Skeletal muscle tissue (tissue), 4 donors: ENCODE results near the gene JAZF1. TPM values are rescaled to one million over a fixed set of nuclear protein-coding genes. Genes with fewer than 3 reads are reported as not detected.
A peak's percentile ranks its signal among the peaks of the same experiment; 100 is the strongest.

Experiments used
- H3K27ac ChIP-seq: one replicate; pipeline ENCODE4 v1.7.0; 2013; ENCODE audit warnings: mild to moderate bottlenecking, low read depth, low read length, inconsistent platforms
- H3K27me3 ChIP-seq, 3 donors: one replicate each; pipeline ENCODE4 v1.7.0; 2013; ENCODE audit warnings: low read length in 3 of 3; ENCODE audit not compliant: control insufficient read depth in 3 of 3, insufficient read depth in 3 of 3
- H3K36me3 ChIP-seq, 3 donors: one replicate each; pipeline ENCODE4 v1.7.0; 2013; ENCODE audit warnings: low read length in 3 of 3; ENCODE audit not compliant: control insufficient read depth in 3 of 3, insufficient read depth in 3 of 3
- H3K4me1 ChIP-seq, 3 donors: one replicate each; pipeline ENCODE4 v1.7.0; 2013; ENCODE audit warnings: low read length in 3 of 3, mild to moderate bottlenecking in 3 of 3; ENCODE audit not compliant: control insufficient read depth in 3 of 3, insufficient read depth in 3 of 3
- H3K4me3 ChIP-seq, 3 donors: one replicate each; pipeline ENCODE4 v1.7.0; 2013; ENCODE audit warnings: low read length in 3 of 3
- H3K9ac ChIP-seq, 3 donors: one replicate each; pipeline ENCODE4 v1.7.0; 2013; ENCODE audit warnings: low read length in 3 of 3, mild to moderate bottlenecking in 3 of 3, moderate library complexity in 2 of 3, low read depth in 1 of 3
- H3K9me3 ChIP-seq, 3 donors: one replicate each; pipeline ENCODE4 v1.7.0; 2013; ENCODE audit warnings: low read length in 3 of 3; ENCODE audit not compliant: control insufficient read depth in 3 of 3
- total RNA-seq: library from RNA; depleted of rRNA; stranded (reverse); fragments of >200 nt; gene quantifications from one replicate; pipeline ENCODE4 v1.2.3, GENCODE V29; 2014
- donor health status: Osteomylitis.

JAZF1 gene
- total RNA-seq, 1 donor from 2014 or later, result 7.3 TPM

DNA sequence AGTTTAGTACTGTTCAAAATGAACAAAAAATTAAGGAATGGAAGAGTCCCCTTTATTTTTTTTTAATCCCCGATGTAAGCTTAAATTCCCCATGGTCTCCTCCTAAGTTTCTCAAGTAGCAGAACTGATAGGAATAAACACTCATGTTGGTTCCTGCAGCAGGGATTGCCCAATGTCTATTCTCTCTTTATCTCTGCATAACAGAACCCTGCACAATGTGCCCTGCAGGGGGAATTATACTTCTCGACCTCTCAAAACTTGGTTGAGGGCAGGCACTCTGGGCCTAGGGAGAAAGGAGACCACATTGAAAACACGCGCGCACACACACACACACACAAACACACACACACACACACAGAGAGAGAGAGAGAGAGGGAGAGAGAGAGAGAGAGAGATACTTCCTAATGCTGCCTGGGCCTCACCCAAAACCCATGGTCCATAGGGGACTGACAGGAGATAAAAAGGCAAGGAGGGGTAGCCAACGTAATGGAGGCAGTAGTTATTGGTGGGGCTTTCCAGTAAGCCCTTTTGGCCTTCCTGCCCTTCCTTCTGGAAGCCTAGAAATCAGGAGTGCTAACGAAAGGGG, 22.7 kb downstream of the JAZF1 start:
- Histone ChIP-seq H3K27ac (no peak overlapping the region), H3K27me3 (no peaks in the 10 kb centered on the region), H3K4me1 (peaks cover 7 to 17% (median 8%) of the 10 kb centered on the region in 3 donors), H3K9me3 (no peaks in the 10 kb centered on the region), H3K36me3 (no peaks in the 10 kb centered on the region), H3K9ac (no peak overlapping the region), H3K4me3 (no peak overlapping the region)

DNA sequence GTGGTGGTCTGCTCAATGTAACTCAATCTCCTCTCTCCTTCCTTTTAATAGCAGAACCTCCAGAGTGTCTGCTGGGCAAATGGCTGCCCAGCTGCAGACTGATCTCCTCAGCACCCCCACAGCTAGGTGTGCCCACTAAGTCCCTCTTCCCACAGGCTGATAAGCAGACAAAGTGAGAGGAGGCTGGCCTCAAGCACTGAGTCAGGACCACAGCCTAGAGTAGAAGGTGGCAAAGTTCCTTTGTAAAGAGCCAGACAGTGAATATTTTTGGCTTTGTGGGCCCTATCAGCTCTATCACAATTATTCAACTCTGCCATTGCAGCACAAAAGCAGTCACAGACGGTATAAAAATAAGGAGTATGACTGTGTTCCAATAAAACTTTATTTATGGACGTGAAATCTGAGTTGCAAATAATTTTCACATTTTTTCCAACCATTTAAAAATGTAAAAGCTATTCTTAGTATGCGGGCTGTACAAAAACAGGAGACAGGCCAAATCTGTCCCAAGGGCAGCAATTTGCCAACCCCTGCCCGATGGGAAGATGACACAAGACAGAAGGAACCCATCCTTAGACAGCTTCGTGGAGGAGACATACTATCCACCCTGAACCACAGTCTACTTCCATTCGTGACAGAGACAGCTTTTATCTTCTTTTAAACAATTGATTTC, 23.4 kb downstream of the JAZF1 start:
- H3K4me1 ChIP-seq, result peaks cover 7 to 17% (median 8%) of the 10 kb centered on the region in 3 donors
- no peaks in the 10 kb centered on the region for H3K36me3 ChIP-seq
- no peak overlapping the region for H3K4me3 ChIP-seq
- no peak overlapping the region for H3K9ac ChIP-seq
- H3K27ac ChIP-seq, result no peak overlapping the region
- no peaks in the 10 kb centered on the region for H3K27me3 ChIP-seq
- no peaks in the 10 kb centered on the region for H3K9me3 ChIP-seq

DNA sequence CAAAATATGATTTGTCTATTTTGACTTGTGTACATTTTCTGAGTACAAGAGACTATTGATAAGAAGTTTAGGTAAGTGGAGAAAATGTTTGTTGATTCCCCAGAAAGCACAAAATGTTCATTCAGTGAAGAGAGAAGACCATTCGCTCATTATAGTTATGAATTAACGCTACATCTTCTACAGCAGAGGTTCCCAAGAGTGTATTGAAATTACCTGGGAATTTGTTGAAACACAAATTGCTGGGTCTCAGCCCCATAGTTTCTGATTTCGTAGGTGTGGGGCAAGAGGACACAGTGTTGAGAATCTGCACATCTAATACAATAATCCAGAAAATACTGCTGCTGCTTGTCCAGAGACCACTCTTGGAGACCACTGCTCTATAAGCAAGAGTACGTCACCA, 24.2 kb downstream of the JAZF1 start:
- Histone ChIP-seq H3K4me3 (no peak overlapping the region), H3K27ac (no peak overlapping the region), H3K9ac (no peak overlapping the region), H3K27me3 (no peaks in the 10 kb centered on the region), H3K36me3 (no peaks in the 10 kb centered on the region), H3K4me1 (peaks cover 7 to 17% (median 8%) of the 10 kb centered on the region in 3 donors), H3K9me3 (no peaks in the 10 kb centered on the region)

DNA sequence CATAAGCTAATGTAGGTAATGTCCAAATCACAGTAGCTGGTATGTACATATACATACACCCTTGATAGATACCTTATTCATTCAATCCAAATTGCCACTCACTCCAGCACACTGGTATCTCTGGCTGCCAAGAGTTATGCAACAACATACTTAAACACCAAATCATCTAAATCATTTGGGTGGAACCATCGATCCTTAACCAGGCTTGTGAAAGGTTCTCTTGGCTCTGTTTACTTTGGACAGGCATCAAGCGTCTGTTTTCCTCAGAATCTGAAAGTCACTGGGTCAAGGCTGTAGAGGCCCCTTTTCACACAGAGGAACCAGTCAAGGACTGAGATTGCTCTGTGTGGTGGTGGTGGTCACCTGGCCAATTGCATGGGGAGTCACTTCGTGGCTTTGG, 24.6 kb downstream of the JAZF1 start:
- no peaks in the 10 kb centered on the region for H3K9me3 ChIP-seq
- no peaks in the 10 kb centered on the region for H3K27me3 ChIP-seq
- peaks cover 7 to 17% (median 8%) of the 10 kb centered on the region in 3 donors for H3K4me1 ChIP-seq
- no peaks in the 10 kb centered on the region for H3K36me3 ChIP-seq
- peak overlapping the region; percentile 3 for H3K27ac ChIP-seq
- H3K4me3 ChIP-seq, result no peak overlapping the region
- H3K9ac ChIP-seq, result no peak overlapping the region

DNA sequence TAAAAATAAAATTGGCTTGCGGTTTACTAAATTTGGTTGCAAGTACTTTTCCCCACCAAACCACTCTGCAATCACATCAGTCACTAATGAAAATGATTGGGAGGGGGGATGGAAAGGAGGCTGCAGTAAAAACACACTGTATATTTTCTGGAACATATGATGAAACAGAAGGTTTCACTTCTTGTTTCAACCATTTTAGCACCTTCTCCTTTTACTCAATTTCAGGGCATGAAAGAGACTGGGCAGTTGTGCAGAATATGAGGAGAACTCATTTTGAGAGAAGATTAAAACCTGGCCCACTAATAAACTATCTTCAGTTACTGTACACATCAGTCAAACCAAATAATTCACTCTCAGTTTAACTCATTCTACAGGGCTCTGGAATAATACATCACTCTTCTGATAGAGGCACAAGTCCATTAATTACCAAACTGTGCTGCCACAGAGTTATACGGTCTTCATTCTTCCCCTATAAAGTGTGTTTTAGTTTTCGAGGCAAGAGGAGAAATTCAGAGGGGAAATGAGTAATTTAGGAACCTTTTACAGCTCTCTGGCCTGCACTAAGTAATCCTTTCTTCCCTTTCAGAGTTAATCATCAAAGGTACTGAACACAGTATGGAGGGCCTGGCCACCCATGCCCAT, 25.5 kb downstream of the JAZF1 start:
- H3K9ac ChIP-seq, result no peak overlapping the region
- no peak overlapping the region for H3K4me3 ChIP-seq
- H3K9me3 ChIP-seq, result no peaks in the 10 kb centered on the region
- peak overlapping the region; percentile 3 for H3K27ac ChIP-seq
- no peaks in the 10 kb centered on the region for H3K36me3 ChIP-seq
- H3K4me1 ChIP-seq, result peaks cover 3 to 12% (median 8%) of the 10 kb centered on the region in 3 donors
- H3K27me3 ChIP-seq, result no peaks in the 10 kb centered on the region

DNA sequence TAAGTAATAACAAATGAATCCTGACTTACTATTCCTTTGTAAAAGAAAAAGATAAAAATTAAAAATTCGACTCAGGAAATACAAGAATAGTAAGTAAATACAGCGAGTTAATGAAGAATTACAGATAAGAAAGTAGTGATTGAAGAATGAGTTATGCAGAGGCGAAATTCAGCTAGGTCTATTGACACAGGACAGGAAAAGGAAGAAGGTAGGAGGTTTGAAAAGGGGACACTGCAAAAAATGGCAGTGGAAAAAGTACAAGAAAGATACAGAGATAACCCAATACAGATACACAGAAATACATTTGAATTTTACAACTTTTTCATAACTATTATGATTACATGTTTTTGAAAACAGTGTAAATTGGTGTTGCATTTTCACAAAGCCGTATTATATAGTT, 28.0 kb downstream of the JAZF1 start:
- H3K9me3 ChIP-seq, result no peaks in the 10 kb centered on the region
- peaks cover 2 to 12% (median 8%) of the 10 kb centered on the region in 3 donors for H3K4me1 ChIP-seq
- no peak overlapping the region for H3K9ac ChIP-seq
- H3K27me3 ChIP-seq, result no peaks in the 10 kb centered on the region
- H3K36me3 ChIP-seq, result no peaks in the 10 kb centered on the region
- H3K4me3 ChIP-seq, result no peak overlapping the region
- no peak overlapping the region for H3K27ac ChIP-seq

DNA sequence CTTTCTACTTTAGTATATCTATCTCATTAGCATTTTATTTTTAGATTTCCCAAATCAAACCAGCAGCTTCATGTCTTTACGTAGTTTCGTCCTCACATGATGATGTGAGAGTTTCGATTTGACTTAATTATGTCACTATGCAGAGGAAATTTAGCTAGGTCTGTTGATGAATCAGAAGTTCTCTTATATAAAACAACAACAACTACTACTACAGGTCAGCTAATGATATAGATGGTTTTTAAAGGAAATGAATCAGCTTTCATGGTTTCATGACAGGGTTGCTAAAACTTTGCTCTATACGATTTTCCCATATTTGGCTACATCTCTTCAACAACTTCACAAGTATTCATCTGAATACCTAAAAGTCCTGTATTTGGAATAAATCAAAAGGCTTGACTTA, 28.6 kb downstream of the JAZF1 start:
- H3K27ac ChIP-seq, result no peak overlapping the region
- no peak overlapping the region for H3K4me3 ChIP-seq
- H3K4me1 ChIP-seq, result peaks cover 0 to 12% (median 3%) of the 10 kb centered on the region in 3 donors
- H3K9me3 ChIP-seq, result no peaks in the 10 kb centered on the region
- H3K9ac ChIP-seq, result no peak overlapping the region
- H3K36me3 ChIP-seq, result no peaks in the 10 kb centered on the region
- no peaks in the 10 kb centered on the region for H3K27me3 ChIP-seq

DNA sequence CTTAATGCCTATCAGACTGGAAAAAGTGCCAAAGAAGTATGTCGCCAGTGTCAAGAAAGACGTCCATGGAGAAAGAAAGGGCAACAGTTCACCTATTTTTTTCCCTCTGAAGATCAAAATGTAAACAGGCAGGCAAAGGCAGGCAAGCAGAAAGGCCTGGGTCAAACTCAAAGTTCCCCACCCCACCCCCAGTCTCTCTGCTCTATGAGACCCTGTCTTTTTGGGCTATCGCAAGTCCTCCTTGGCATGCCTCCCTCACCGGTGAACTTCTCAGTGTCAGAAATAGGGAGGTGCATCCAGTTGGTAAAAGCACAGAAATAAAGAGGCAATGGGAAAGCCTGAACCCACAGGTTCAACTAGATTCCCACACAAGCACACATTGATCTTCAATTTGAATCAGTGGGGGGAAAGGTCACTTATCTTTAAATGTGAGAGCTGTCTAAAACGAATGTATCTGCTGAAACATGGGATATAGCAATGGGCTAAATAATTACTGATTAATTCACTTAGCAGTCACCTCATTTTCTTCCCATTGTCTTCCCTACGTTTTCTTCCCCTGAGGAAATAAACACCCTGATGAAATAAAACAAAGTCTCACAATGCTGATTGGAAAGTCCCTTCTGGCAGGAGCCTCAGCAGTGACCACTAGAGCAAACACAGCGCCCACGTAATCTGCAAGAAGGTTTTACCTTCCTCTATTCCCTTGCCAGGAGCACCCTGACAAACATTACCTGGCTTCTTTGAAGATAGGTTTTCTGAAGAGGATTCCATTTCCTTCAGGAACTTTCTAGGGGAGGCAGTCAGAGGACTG, 31.1 kb downstream of the JAZF1 start:
- H3K27me3 ChIP-seq, result no peaks in the 10 kb centered on the region
- no peak overlapping the region for H3K9ac ChIP-seq
- no peaks in the 10 kb centered on the region for H3K9me3 ChIP-seq
- H3K4me1 ChIP-seq, result no peaks in the 10 kb centered on the region
- no peak overlapping the region for H3K27ac ChIP-seq
- H3K36me3 ChIP-seq, result no peaks in the 10 kb centered on the region
- no peak overlapping the region for H3K4me3 ChIP-seq

DNA sequence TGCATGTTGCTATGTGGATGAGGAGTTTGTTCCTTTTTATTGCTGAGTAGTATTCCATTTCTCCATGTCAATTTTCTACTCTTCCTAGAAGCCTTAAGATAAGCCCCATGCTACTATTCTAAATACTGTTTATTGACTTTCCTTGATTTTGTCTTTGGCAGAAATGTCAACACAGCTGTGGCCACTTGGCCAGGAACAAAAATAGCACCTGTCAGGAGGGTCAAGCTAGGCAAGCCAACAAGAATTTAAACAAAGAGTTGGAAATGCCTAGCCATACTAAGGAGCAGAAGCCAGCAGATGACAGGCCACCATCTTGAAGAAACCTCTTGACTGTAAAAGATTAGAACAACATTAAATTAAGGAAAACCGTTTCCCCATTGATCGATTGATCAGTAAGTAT, 34.7 kb downstream of the JAZF1 start:
- no peak overlapping the region for H3K27ac ChIP-seq

More for the DNA sequence above, 34.7 kb downstream of the JAZF1 start:
- Histone ChIP-seq H3K9ac (no peak overlapping the region), H3K36me3 (no peaks in the 10 kb centered on the region), H3K27me3 (no peaks in the 10 kb centered on the region), H3K4me1 (peaks cover 0 to 6% (median 0%) of the 10 kb centered on the region in 3 donors), H3K9me3 (no peaks in the 10 kb centered on the region), H3K4me3 (no peak overlapping the region)
